ENCODE measurements around the gene FILIP1.

GRCh38 chr6:75261299-75261698, 232.3 kb downstream of the FILIP1 start:
- TF ChIP-seq CTCF (IDR thresholded peaks at IDR 0.05; ENCODE audit: borderline replicate concordance, extremely low read depth, low read length, poor library complexity, severe bottlenecking) (no peak), EZH2 (IDR thresholded peaks at IDR 0.05; ENCODE audit: borderline replicate concordance, low read depth, low read length, severe bottlenecking) (no peak)

All from DND-41 (cell line).